ENCODE data around the gene SOX4.

The SOX4 gene

GRCh38 chr6:21596145-21596948 is 2.8 kb downstream of the SOX4 start:
- CTCF ChIA-PET = interaction anchor here (1.0 to 1.9 kb wide), 4 partner anchors 9 to 452 kb away, joined by 3 to 9 read pairs (median 4); no protein-coding TSS in a partner anchor
- DNase-seq (ENCODE audit: extremely low spot score) = peak; percentile 39
- no peak for TF ChIP-seq CTCF (IDR thresholded peaks at IDR 0.05; ENCODE audit: control extremely low read depth, extremely low read depth, low read depth, missing control alignments)

GRCh38 chr6:21596949-21597682 is 3.6 kb downstream of the SOX4 start:
- POLR2A ChIA-PET = interaction anchor here (0.7 kb wide), 2 partner anchors 273 to 929 kb away, joined by 4 read pairs; no protein-coding TSS in a partner anchor
- peak; percentile 49 for TF ChIP-seq CTCF (IDR thresholded peaks at IDR 0.05; ENCODE audit: control extremely low read depth, extremely low read depth, low read depth, missing control alignments)
- peak; percentile 26 for DNase-seq (ENCODE audit: extremely low spot score)
- CTCF ChIA-PET = interaction anchor here (1.0 to 1.9 kb wide), 6 partner anchors 8 to 452 kb away, joined by 3 to 9 read pairs (median 6); no protein-coding TSS in a partner anchor

More at GRCh38 chr6:21596145-21596948, 2.8 kb downstream of the SOX4 start:
- POLR2A ChIA-PET = interaction anchor here (0.7 kb wide), 3 partner anchors 274 to 930 kb away, joined by 4 to 5 read pairs (median 4); no protein-coding TSS in a partner anchor

GRCh38 chr6:21597801-21598673 is 4.5 kb downstream of the SOX4 start:
- ChIA-PET CTCF (interaction anchor here (0.8 to 1.9 kb wide), 7 partner anchors 8 to 1034 kb away, joined by 3 to 9 read pairs (median 4); no protein-coding TSS in a partner anchor), POLR2A (no interaction called here)
- DNase-seq (ENCODE audit: extremely low spot score) = no peak
- no peak for TF ChIP-seq CTCF (IDR thresholded peaks at IDR 0.05; ENCODE audit: control extremely low read depth, extremely low read depth, low read depth, missing control alignments)

- POLR2A ChIA-PET = no interaction called here
- DNase-seq (ENCODE audit: extremely low spot score) = no peak
- TF ChIP-seq CTCF (IDR thresholded peaks at IDR 0.05; ENCODE audit: control extremely low read depth, extremely low read depth, low read depth, missing control alignments) = no peak
- CTCF ChIA-PET = interaction anchor here (0.8 to 1.8 kb wide), 5 partner anchors 9 to 1035 kb away, joined by 3 to 8 read pairs (median 4); no protein-coding TSS in a partner anchor
Measured at GRCh38 chr6:21598674-21599023, 5.1 kb downstream of the SOX4 start.

GRCh38 chr6:21599051-21599696 is 5.6 kb downstream of the SOX4 start:
- ChIA-PET CTCF (interaction anchor here (0.8 to 1.8 kb wide), 6 partner anchors 8 to 1035 kb away, joined by 3 to 8 read pairs (median 4); no protein-coding TSS in a partner anchor), POLR2A (no interaction called here)
- no peak for TF ChIP-seq CTCF (IDR thresholded peaks at IDR 0.05; ENCODE audit: control extremely low read depth, extremely low read depth, low read depth, missing control alignments)
- DNase-seq (ENCODE audit: extremely low spot score) = no peak

All from GM10248 (cell line).